ENCODE measurements around the gene RFXAP. TPM values are rescaled to one million over a fixed set of nuclear protein-coding genes. Genes with fewer than 3 reads are reported as not detected.

RFXAP gene
- total and polyA plus RNA-seq, 2 of the 4 experiments (the other 2 are of a cell fraction): 0.54 to 2.7 TPM

- H2BK15ac ChIP-seq (ENCODE audit: low read depth, low read length): no peak overlapping the region
- no peak overlapping the region for H2AFZ ChIP-seq (replicated peaks; ENCODE audit: low read length, poor library complexity)
- POLR2A ChIA-PET (ENCODE audit: unreplicated experiment): no interaction called here
- H2AK5ac ChIP-seq (ENCODE audit: low read depth, low read length): no peak overlapping the region
- no peak overlapping the region for H4K5ac ChIP-seq (ENCODE audit: low read depth, low read length)
- no peak overlapping the region for H4K91ac ChIP-seq (ENCODE audit: insufficient read depth, low read depth, low read length)
- peaks cover 6% of the 10 kb centered on the region; the same call in 1 of the 2 replicates for H3K9me1 ChIP-seq (ENCODE audit: insufficient read depth, low read length)
- no peaks in the 10 kb centered on the region for H3K9me3 ChIP-seq (ENCODE audit: control insufficient read depth, insufficient read depth, low read length)
- no TSS peak for BruUV-seq (replicated peaks)
- no peaks in the 10 kb centered on the region for H3K27me3 ChIP-seq (ENCODE audit: control insufficient read depth, insufficient read depth, low read length)
- no peak overlapping the region for H3K9ac ChIP-seq (ENCODE audit: low read depth, low read length)
- no peak overlapping the region for H3K27ac ChIP-seq (ENCODE audit: insufficient read depth, low read length)
- no peaks in the 10 kb centered on the region; the same call in 1 of the 2 replicates for H3K4me1 ChIP-seq (ENCODE audit: control insufficient read depth, insufficient read depth, low read length)
- H3K14ac ChIP-seq (replicated peaks; ENCODE audit: low read depth, low read length): no peak overlapping the region
- H3K36me3 ChIP-seq (ENCODE audit: control insufficient read depth, insufficient read depth, low read length): peaks cover 27% of the 10 kb centered on the region
- H3K4ac ChIP-seq (ENCODE audit: low read depth, low read length): no peak overlapping the region
- peaks cover 0 to 6% of the 10 kb centered on the region in 2 experiments; a peak in 2 of 4 replicates for H3K79me1 ChIP-seq (ENCODE audit: low read depth in 1 of 2, low read length in 2 of 2)
- ATAC-seq (ENCODE audit: low read depth) (no peak), DNase-seq (no peak)
- H2BK5ac ChIP-seq (ENCODE audit: low read depth, low read length, poor library complexity, severe bottlenecking): no peak overlapping the region
- no peak overlapping the region for H3K23ac ChIP-seq (ENCODE audit: low read depth, low read length)
- no peak overlapping the region for H2BK20ac ChIP-seq (ENCODE audit: low read depth, low read length)
- intact Hi-C loops (cut with micrococcal nuclease) (no loop called here), dilution Hi-C loops (cut with HindIII; ENCODE audit: low sequenced_read_pairs, unreplicated experiment) (loop anchor here (25.0 kb wide), 1 partner anchor 121 kb away; the partner anchor contains the start of gene ALG5), in situ Hi-C loops (cut with MboI; ENCODE audit: low sequenced_read_pairs) (no loop called here)
- H3K18ac ChIP-seq (ENCODE audit: low read depth, low read length): no peak overlapping the region
- H3K4me3 ChIP-seq (ENCODE audit: insufficient read depth, low read depth, low read length): no peak overlapping the region
- TF ChIP-seq MAZ (IDR thresholded peaks at IDR 0.05; ENCODE audit: borderline replicate concordance, low read depth, low read length) (no peak), RFX5 (IDR thresholded peaks at IDR 0.05; ENCODE audit: low read depth, low read length) (no peak), POLR2A (IDR thresholded peaks at IDR 0.05; ENCODE audit: low read depth, low read length) (no peak), SMC3 (IDR thresholded peaks at IDR 0.05; ENCODE audit: low read depth, low read length) (no peak), MAFK (IDR thresholded peaks at IDR 0.05; ENCODE audit: low read depth, low read length) (no peak), CEBPB (IDR thresholded peaks at IDR 0.05; ENCODE audit: low read depth, low read length) (no peak)
- TF ChIP-seq, protein P1, sequence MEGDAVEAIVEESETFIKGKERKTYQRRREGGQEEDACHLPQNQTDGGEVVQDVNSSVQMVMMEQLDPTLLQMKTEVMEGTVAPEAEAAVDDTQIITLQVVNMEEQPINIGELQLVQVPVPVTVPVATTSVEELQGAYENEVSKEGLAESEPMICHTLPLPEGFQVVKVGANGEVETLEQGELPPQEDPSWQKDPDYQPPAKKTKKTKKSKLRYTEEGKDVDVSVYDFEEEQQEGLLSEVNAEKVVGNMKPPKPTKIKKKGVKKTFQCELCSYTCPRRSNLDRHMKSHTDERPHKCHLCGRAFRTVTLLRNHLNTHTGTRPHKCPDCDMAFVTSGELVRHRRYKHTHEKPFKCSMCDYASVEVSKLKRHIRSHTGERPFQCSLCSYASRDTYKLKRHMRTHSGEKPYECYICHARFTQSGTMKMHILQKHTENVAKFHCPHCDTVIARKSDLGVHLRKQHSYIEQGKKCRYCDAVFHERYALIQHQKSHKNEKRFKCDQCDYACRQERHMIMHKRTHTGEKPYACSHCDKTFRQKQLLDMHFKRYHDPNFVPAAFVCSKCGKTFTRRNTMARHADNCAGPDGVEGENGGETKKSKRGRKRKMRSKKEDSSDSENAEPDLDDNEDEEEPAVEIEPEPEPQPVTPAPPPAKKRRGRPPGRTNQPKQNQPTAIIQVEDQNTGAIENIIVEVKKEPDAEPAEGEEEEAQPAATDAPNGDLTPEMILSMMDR (conservative IDR thresholded peaks at IDR 0.05; ENCODE audit: low read depth, low read length): no peak
- H4K8ac ChIP-seq (ENCODE audit: low read depth in 2 of 2, low read length in 2 of 2): no peak overlapping the region
- CTCF ChIA-PET: interaction anchor here (0.9 kb wide), 1 partner anchor 14 kb away, joined by 4 read pairs; no protein-coding TSS in a partner anchor
- no peak overlapping the region for H3K4me2 ChIP-seq (ENCODE audit: low read depth, low read length)
- no peaks in the 10 kb centered on the region for H4K20me1 ChIP-seq (ENCODE audit: insufficient read depth, low read length)
- no peak overlapping the region for H2BK120ac ChIP-seq (ENCODE audit: low read depth, low read length)
- no peak overlapping the region for H2AK9ac ChIP-seq (replicated peaks; ENCODE audit: low read depth, low read length, poor library complexity)
- H3K56ac ChIP-seq (ENCODE audit: extremely low read depth, insufficient read depth, low read length): no peak overlapping the region
Measured at GRCh38 chr13:36866232-36866631, 47.2 kb downstream of the RFXAP start.

Measured in IMR-90 (cell line).